Measurements from ENCODE around the gene PDS5B. TPM values are rescaled to one million over a fixed set of nuclear protein-coding genes. Genes with fewer than 3 reads are reported as not detected.

The PDS5B gene
- polyA plus RNA-seq, 1 experiment: 16.7 TPM

- no peaks in the 10 kb centered on the region for H3K27me3 ChIP-seq (ENCODE audit: control insufficient read depth, insufficient read depth, low read length)
- ChIA-PET CTCF (interaction anchor here (1.8 to 1.9 kb wide), 2 partner anchors 10 to 22 kb away, joined by 9 to 10 read pairs; no protein-coding TSS in a partner anchor), POLR2A (no interaction called here)
- no peak overlapping the region for H3K4me3 ChIP-seq (ENCODE audit: low read depth, low read length)
- H3K9me3 ChIP-seq (ENCODE audit: control insufficient read depth, insufficient read depth, low read length): no peaks in the 10 kb centered on the region
- H3K27ac ChIP-seq (ENCODE audit: low read depth, low read length): no peak overlapping the region
- DNase-seq (ENCODE audit: low read depth, low spot score): no peak
- no peak for TF ChIP-seq CTCF (IDR thresholded peaks at IDR 0.05; ENCODE audit: low read depth, low read length)
Observed at GRCh38 chr13:32629313-32629712, 43.1 kb downstream of the PDS5B start.

- H3K27me3 ChIP-seq (ENCODE audit: control insufficient read depth, insufficient read depth, low read length): no peaks in the 10 kb centered on the region
- DNase-seq (ENCODE audit: low read depth, low spot score): no peak
- CTCF ChIA-PET: interaction anchor here (1.8 kb wide), 1 partner anchor 10 kb away, joined by 10 read pairs; no protein-coding TSS in a partner anchor
- no peak for TF ChIP-seq CTCF (IDR thresholded peaks at IDR 0.05; ENCODE audit: low read depth, low read length)
- H3K27ac ChIP-seq (ENCODE audit: low read depth, low read length): no peak overlapping the region
- POLR2A ChIA-PET: no interaction called here
- no peaks in the 10 kb centered on the region for H3K9me3 ChIP-seq (ENCODE audit: control insufficient read depth, insufficient read depth, low read length)
- no peak overlapping the region for H3K4me3 ChIP-seq (ENCODE audit: low read depth, low read length)
Observed at GRCh38 chr13:32629866-32630265, 43.6 kb downstream of the PDS5B start.

- H3K9me3 ChIP-seq (ENCODE audit: control insufficient read depth, insufficient read depth, low read length): no peaks in the 10 kb centered on the region
- ChIA-PET POLR2A (no interaction called here), CTCF (interaction anchor here (1.0 to 1.8 kb wide), 4 partner anchors 9 to 46 kb away, joined by 3 to 6 read pairs (median 4); partner anchors contain the start of gene PDS5B)
- no peak for TF ChIP-seq CTCF (IDR thresholded peaks at IDR 0.05; ENCODE audit: low read depth, low read length)
- H3K4me3 ChIP-seq (ENCODE audit: low read depth, low read length): no peak overlapping the region
- H3K27ac ChIP-seq (ENCODE audit: low read depth, low read length): no peak overlapping the region
- H3K27me3 ChIP-seq (ENCODE audit: control insufficient read depth, insufficient read depth, low read length): no peaks in the 10 kb centered on the region
- DNase-seq (ENCODE audit: low read depth, low spot score): no peak
Observed at GRCh38 chr13:32632343-32632909, 46.2 kb downstream of the PDS5B start.

- H3K27ac ChIP-seq (ENCODE audit: low read depth, low read length): no peak overlapping the region
- no peak for TF ChIP-seq CTCF (IDR thresholded peaks at IDR 0.05; ENCODE audit: low read depth, low read length)
- H3K9me3 ChIP-seq (ENCODE audit: control insufficient read depth, insufficient read depth, low read length): no peaks in the 10 kb centered on the region
- no peak overlapping the region for H3K4me3 ChIP-seq (ENCODE audit: low read depth, low read length)
- no peak for DNase-seq (ENCODE audit: low read depth, low spot score)
- no peaks in the 10 kb centered on the region for H3K27me3 ChIP-seq (ENCODE audit: control insufficient read depth, insufficient read depth, low read length)
- ChIA-PET POLR2A (no interaction called here), CTCF (interaction anchor here (0.6 to 2.9 kb wide), 7 partner anchors 11 to 56 kb away, joined by 3 to 15 read pairs (median 4); partner anchors contain the start of gene PDS5B)
Observed at GRCh38 chr13:32636711-32637110, 50.5 kb downstream of the PDS5B start.

- Histone ChIP-seq H3K27ac (ENCODE audit: low read depth, low read length) (no peak overlapping the region), H3K4me3 (ENCODE audit: low read depth, low read length) (no peak overlapping the region), H3K9me3 (ENCODE audit: control insufficient read depth, insufficient read depth, low read length) (no peaks in the 10 kb centered on the region), H3K27me3 (ENCODE audit: control insufficient read depth, insufficient read depth, low read length) (no peaks in the 10 kb centered on the region)
- TF ChIP-seq CTCF (IDR thresholded peaks at IDR 0.05; ENCODE audit: low read depth, low read length): no peak
- CTCF ChIA-PET: interaction anchor here (0.6 to 1.5 kb wide), 2 partner anchors 18 to 19 kb away, joined by 3 to 5 read pairs; no protein-coding TSS in a partner anchor
- no peak for DNase-seq (ENCODE audit: low read depth, low spot score)
- POLR2A ChIA-PET: no interaction called here
Observed at GRCh38 chr13:32638739-32639138, 52.5 kb downstream of the PDS5B start.

All from AG04450 (cell line).